ENCODE measurements around the gene BARHL2.

DNA sequence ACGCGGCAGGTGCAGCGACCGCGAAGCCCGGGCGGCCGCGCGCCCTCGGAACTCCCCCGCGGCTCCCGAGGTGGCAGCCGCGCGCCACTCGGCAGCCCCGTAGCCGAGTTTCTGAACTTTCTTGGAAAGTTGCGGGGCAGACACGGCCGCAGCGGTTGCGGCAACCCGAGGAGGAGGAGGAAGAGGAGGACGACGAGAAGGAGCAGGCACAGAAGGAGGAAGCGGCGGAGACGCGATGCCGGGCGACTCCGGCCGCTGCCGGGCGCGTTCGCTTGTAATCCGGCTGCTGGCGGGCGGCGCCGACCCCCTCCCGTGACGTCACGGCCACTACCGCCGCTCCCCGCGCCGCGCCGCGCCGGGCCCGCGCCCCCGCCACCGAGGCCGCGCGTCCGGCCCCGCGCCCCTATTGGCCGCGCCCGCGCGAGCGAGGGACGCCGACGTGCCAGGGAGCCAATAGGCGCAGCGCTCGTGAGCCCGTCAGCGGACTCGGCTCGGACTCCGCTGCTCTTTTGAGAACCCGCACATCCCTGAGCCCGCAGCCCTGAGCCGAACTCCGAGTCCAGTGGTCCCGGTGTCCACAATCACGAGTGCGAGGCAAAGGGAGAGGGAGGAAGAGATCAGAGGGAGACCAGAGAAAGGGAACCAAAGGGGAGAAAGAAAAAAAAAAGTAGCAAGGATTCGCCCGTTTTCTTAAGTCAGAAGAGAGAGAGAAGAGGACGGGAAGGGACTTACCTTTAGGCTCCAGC is 736 bp upstream of the BARHL2 start:
- TF ChIP-seq CTCF (IDR thresholded peaks at IDR 0.05), result no peak
- TF ChIP-seq POLR2A (IDR thresholded peaks at IDR 0.05), result no peak
